G401.6 (cell line): Measurements from ENCODE around the gene S1PR4.
"Not testable (repeated sequence)": the region's sequence is repeated elsewhere in the genome, so short reads cannot be mapped to it uniquely, and the experiment has no call there.

Experiments
- FAIRE-seq: peaks from 2 replicates; lab custom pipeline; 2012; peaks lifted over from hg19 to GRCh38; lab: Jason Lieb, UNC

S1PR4 gene

GRCh38 chr19:3196064-3196932 lies 17.7 kb downstream of the S1PR4 start:
- no peak for FAIRE-seq

- no peak for FAIRE-seq
Measured at GRCh38 chr19:3196933-3197205, 18.3 kb downstream of the S1PR4 start.

DNA sequence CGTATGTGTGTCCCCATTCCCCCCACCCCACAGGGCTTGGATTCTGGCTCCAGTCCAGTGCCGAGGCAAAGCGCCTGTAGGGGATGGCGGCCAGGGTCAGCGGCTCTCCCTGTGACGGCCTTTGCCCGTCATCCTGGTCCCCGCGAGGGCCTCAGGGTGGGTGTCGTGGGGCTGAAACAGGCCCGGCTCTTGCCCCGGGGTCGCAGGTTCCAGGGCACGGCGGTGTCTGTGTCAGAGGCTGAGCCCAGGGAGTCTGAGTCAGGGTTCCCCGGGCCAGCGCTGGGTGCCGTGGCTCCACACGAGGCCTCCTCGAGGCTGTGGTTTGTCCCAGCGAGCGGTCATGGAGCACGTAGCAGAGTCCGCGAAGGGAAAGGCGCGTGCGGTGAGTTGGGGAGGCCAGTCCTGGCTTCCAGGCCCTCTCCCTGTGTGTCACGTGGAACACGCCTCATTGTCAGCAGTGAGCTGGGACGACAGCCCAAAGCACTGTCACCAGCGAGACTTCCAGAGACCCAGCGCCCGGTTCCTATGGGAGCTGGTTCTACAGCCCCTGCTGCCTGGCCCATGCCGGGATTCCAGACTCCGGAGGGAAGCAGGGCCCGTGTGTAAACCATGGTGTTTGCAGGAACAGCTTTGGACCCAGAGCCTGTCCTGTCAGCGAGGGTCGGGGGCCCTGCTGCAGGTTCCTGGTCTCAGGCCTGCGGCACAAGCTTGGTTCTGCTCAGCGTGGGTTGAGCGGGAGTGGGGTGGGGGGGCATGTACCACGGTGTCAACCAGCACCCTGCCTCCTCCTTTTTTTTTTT lies 20.5 kb downstream of the S1PR4 start:
- FAIRE-seq: no peak

- no peak for FAIRE-seq
Measured at GRCh38 chr19:3201072-3201700, 22.6 kb downstream of the S1PR4 start.

DNA sequence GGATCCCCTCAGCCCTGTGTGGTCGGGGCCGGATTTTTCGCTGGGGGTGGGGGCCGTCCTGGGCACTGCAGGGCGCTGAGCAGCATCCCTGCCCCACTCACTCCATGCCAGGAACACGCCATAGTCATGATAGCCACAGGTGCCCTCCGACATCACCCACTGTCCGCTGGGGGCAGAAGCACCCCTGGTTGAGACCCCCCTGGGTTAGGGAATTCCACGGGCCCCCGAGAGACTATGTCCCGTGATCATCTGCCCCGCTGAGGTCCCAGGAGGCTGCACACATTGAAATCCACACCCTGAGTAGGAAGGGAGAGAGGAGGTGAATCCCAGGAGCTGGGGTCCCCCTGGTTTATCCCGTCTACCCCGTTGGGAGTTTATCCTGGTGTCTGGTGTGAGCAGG lies 23.3 kb downstream of the S1PR4 start:
- no peak for FAIRE-seq

GRCh38 chr19:3202346-3202745 lies 23.8 kb downstream of the S1PR4 start:
- FAIRE-seq: no peak

DNA sequence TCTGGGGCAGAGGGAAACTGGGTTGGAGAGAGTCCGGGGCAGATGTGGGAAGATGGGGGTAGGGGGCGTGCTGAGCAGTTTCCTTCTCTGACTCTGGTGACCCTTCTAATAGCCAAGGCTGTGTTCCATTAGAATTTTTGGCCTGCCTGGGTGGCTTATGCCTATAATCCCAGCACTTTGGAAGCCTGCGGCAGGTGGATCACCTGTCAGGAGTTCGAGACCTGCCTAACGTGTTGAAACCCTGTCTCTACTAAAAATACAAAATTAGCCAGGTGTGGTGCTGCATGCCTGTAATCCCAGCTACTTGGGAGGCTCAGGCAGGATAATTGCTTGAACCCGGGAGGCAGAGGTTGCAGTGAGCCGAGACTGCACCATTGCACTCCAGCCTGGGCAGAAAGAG lies 24.3 kb downstream of the S1PR4 start:
- not testable (repeated sequence) for FAIRE-seq

DNA sequence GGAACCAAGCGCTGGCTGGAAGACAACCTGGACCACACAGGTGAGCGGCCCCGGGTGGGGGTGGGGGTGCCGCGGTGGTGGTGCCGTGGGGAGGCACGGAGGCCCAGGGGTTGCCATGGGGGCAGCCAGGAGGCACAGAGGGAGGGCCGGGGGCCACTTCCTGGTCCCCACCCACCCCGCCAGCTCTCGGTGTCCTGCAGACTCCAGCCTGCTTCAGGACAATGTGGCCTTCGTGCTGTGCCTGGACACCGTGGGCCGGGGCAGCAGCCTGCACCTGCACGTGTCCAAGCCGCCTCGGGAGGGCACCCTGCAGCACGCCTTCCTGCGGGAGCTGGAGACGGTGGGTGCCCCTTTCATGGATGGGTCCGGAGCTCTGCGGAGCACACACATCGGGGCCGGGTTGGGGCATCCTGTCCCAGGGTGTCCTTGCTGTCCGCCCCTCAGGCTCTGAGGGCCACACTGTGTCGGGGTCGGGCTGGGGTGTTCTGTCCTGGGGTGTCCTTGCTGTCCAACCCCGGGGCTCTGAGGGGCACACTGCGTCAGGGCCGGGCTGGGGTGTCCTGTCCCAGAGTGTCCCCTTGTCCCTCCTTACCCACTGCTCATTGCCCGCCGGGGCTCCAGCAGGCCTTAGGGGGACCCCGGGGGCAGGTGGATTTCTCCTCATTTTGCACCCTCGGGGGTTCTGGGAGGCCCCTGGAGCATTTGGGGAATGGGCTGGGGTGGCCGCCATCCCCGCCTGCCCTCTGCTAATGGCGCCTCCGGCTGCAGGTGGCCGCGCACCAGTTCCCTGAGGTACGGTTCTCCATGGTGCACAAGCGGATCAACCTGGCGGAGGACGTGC lies 25.5 kb downstream of the S1PR4 start:
- no peak for FAIRE-seq

GRCh38 chr19:3204646-3205275 lies 26.2 kb downstream of the S1PR4 start:
- FAIRE-seq: no peak

DNA sequence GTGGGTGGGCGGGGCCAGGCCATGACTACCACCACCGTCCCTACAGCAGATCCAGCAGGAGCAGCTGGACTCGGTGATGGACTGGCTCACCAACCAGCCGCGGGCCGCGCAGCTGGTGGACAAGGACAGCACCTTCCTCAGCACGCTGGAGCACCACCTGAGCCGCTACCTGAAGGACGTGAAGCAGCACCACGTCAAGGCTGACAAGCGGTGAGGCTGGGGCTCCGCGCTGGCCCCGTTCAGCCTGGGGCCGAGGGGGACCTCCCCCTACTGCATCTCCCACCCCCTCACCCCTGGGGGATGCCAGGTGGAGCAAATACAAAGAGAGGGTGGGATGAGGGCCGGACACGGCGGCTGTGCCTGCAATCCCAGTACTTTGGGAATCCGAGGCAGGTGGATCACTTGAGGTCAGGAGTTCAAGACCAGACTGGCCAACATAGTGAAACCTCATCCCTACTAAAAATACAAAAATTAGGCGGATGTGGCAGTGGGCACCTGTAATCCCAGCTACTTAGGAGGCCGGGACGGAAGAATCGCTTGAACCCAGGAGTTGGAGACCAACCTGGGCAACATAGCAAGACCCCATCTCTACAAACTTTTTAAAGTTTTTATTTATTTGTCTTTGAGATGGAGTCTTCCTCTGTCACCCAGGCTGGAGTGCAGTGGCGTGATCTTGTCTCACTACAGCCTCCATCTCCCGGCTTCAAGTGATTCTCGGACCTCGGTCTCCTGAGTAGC lies 27.8 kb downstream of the S1PR4 start:
- FAIRE-seq: no peak

DNA sequence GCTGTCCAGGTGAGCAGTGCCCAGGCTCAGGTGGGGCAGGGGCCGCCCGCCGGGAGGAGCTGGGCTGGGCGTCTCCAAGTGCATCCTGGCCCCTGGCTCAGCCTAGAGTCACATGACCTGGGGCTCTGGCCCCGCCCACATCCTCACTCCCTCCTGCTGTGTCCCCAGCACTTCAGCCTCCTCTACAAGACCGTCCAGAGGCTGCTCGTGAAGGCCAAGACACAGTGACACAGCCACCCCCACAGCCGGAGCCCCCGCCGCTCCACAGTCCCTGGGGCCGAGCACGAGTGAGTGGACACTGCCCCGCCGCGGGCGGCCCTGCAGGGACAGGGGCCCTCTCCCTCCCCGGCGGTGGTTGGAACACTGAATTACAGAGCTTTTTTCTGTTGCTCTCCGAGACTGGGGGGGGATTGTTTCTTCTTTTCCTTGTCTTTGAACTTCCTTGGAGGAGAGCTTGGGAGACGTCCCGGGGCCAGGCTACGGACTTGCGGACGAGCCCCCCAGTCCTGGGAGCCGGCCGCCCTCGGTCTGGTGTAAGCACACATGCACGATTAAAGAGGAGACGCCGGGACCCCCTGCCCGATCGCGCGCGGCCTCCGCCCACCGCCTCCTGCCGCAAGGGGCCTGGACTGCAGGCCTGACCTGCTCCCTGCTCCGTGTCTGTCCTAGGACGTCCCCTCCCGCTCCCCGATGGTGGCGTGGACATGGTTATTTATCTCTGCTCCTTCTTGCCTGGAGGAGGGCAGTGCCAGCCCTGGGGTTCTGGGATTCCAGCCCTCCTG lies 29.1 kb downstream of the S1PR4 start:
- no peak for FAIRE-seq

DNA sequence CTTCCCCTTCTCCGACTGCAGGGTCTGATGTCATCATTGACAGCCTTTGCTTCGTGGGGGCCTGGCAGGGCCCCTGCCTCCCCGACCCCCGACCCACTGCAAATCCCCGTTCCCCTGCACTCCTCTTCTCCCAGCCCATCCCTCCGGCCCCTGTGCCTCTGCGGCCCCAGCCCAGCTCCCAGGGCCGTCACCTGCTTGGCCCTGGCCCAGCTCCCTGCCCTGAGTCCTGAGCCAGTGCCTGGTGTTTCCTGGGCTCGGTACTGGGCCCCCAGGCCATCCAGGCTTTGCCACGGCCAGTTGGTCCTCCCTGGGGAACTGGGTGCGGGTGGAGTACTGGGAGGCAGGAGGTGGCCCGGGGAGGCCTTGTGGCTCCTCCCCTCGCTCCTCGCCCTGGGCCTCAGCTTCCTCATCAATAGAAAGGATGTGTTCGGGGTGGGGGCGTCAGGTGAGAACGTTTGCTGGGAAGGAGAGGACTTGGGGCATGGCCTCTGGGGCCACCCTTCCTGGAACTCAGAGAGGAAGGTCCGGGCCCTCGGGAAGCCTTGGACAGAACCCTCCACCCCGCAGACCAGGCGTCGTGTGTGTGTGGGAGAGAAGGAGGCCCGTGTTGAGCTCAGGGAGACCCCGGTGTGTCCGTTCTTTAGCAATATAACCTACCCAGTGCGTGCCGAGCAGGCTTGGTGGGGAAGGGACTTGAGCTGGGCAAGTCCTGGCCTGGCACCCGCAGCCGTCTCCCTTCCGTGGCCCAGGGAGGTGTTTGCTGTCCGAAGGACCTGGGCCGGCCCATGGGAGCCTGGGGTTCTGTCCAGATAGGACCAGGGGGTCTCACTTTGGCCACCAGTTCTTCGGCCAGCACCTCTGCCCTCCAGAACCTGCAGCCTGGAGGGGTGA lies 30.0 kb downstream of the S1PR4 start:
- FAIRE-seq: no peak

- no peak for FAIRE-seq
Measured at GRCh38 chr19:3210347-3211017, 31.9 kb downstream of the S1PR4 start.

GRCh38 chr19:3211191-3211590 lies 32.6 kb downstream of the S1PR4 start:
- FAIRE-seq: no peak

DNA sequence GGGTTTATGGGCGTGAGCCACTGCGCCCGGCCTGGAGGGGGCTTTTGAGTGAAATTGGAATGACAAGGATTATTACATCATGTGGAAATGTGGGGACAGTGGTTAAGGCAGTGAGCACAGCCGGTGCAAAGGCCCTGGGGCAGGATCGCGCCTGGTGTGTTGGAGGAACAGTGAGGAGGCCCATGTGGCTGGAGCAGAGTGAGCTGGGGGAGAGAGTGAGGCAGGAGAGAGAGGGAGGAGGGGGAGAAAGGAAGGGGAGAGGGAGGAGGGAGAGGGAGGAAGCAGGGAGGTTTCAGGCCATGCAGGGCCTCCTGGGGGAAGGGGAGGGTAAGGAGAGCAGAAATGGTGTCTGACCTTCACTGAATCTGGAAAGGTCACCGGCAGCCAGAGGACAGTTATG lies 34.6 kb downstream of the S1PR4 start:
- no peak for FAIRE-seq

DNA sequence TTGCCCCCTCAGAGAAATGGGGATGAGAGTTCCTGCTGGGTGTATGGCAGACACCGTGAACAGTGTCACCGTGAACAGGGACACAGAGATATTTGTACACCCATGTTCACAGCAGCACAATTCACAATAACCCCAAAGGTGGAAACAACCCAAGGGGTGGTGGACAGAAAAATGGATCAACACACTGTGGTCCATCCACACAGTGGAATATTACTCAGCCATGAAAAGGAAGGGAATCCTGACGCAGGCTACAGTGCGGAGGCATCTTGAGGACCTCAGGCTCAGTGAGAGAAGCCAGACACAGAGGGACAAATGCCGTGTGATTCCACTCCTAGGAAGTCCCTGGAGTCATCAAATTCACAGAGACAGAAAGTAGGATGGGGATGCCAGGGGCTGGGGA lies 38.3 kb downstream of the S1PR4 start:
- FAIRE-seq: no peak

DNA sequence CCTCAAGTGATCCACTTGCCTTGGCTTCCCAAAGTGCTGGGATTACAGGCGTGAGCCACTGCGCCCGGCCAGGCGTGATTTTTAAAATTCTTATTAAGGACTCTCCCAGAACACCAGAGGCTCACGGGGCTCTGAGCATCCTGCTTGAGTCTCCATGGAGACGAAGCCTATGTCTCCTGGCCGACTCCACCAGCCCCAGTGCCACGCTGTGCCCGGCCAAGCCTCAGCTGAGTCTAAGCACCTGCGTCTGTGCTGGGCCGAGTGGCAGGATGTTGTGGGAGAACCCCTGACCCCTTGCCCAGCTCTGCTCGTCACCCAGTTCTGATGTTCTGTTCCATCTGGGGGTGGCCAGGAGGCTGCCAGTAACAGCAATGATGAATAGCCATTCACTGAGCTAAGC lies 42.0 kb downstream of the S1PR4 start:
- no peak for FAIRE-seq

DNA sequence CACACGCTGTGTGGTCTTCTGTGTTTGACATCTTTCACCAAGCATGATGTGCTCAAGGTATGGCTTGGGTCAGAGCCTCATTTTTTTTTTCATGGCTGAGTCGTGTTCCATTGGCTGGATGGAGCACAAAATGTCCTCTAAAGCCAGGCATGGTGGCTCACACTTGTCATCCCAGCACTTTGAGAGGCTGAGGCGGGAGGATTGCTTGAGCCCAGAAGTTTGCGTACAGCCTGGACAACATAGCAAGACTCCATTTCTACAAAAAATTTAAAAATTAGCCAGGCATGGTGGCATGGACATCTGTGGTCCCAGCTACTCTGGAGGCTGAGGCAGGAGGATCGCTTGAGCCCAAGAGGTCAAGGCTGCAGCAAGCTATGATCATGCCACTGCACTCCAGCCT lies 43.0 kb downstream of the S1PR4 start:
- FAIRE-seq: not testable (repeated sequence)

DNA sequence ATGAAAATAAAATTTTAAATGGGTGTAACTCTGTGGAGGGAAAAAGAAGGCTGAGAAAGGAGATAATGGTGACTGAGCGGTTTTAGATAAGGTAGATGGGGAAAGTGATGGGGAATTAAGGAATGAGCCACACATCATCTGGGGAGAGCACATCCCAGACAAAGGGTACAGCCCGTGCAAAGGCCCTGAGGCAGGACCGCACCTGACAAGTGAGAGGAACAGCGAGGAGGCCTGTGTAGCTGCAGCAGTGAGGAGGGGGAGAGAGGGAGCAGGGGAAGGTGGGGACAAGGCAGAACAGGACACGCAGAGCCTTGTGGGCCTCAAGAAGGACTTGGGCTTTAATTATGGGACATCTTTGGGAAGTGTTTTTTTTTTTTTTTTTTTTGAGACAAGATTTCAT lies 44.1 kb downstream of the S1PR4 start:
- FAIRE-seq: no peak
